Glomerular endothelial cell (primary cell): ENCODE results near the gene POC1A. TPM values are rescaled to one million over a fixed set of nuclear protein-coding genes. Genes with fewer than 3 reads are reported as not detected.

ENCODE experiments used
- DNase-seq: peaks from one replicate; pipeline ENCODE4 v3.0.0-alpha.2; 2011; ENCODE audit warnings: low read depth, low spot score; ENCODE audit errors: extremely low read depth
- total RNA-seq: library from RNA; depleted of rRNA; stranded (reverse); fragments of >200 nt; gene quantifications from 2 replicates; pipeline ENCODE4 v1.2.3, GENCODE V29; 2015

POC1A gene
- total RNA-seq, 1 donor from 2014 or later = 4.7 TPM

DNA sequence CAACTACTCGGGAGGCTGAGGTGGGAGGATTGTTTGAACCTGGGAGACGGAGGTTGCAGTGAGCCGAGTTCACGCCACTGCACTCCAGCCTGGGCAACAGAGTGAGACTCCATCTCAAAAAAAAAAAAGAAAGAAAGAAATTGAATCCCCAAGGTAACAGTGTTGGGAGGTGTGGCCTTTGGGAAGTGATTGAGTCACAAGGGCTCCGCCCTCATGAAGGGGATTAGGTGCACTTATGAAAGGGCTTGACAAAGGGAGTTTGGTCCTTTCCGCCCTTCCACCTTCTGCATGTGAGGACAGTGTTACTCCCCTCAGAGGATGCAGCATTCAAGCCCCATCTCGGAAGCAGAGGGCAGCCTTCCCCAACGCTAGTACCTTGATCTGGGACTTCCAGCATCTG, 21.3 kb downstream of the POC1A start:
- no peak for DNase-seq

DNA sequence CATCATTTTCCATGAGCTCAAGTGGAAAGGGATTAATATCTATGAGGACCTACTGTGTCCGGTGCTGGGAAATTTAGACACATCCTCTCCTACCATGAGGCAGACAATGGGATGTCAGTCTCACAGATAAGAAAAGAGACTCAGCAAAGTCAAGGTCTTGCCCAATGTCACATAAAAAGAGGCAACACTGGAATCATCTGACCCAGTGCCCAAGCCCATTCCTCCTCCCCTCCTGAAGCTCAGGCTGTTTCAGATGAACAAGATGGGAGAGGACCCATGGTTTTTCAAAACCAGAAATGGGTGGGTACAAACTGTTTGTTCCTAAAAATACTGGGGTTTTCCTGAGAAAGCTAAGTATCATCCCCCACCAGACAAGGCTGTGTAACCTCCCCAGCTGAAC, 22.2 kb downstream of the POC1A start:
- DNase-seq = no peak

- DNase-seq = no peak
Observed at GRCh38 chr3:52130966-52131622, 23.1 kb downstream of the POC1A start.

DNA sequence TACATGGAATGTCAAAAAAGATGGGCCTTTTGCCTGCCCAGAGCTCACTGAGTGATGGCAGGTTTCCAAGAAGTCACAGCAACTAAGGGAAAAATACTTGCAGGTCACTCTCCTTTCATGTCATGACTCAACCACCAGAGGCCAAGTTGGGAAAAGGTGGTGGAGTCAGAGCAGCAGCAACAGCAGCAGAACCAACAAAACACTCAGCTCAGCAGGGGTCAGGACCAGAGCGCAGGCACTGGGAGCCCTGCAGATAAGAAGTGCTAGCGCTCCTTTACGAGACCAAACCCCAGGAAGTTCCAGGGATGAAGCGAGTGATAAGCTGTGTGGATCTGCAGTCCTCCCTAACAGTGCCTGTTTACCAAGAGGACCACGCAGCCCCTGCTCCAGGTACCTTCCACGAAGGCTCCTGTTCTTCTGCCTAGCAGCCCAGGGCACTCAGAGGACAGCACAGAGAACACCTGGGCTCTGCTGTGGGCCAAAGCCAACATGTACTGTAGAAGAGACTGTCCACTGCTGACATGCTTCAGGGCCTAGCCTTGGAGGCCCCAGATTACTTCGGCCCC, 26.0 kb downstream of the POC1A start:
- no peak for DNase-seq

GRCh38 chr3:52126500-52126899, 27.7 kb downstream of the POC1A start:
- no peak for DNase-seq

DNA sequence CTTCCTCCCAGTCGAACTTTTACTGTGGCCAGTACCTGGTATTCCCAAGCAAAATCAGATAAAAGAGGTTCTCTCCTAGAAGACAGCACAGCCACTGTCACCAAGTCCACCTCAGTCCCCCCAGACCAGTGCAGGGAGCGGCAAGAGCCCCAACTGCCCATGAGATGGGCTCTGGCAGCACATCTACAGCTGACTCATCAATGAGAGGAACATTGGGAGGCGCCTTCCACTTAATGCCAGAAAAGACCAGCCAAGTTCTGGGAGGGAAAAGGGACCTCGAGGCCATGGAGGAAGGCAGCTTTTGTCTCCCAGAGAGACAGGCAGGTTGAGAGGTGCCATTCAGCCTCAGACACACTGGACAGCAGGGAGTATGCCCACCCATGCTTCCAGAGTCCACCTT, 28.2 kb downstream of the POC1A start:
- no peak for DNase-seq

- DNase-seq = no peak
Observed at GRCh38 chr3:52124766-52125165, 29.5 kb downstream of the POC1A start.

DNA sequence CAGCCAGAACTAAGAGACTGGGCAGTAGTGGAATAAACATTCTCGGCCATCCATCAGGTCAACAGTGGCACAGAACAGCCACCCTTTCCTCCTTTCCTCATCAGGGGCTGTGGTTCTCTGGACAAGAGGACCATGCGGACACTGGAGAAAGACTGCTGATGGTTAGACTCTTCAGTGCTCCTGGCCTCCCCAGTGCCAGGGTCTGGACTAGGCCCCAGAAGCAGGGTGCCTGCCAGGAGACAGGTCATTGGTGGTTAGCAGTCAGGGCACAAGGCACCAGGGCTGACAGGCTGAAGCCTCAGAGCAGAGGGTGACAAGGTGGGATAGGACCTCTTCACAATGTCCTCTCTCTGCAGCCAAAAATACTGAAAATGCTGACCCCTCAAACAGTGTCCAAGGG, 30.1 kb downstream of the POC1A start:
- DNase-seq = no peak

DNA sequence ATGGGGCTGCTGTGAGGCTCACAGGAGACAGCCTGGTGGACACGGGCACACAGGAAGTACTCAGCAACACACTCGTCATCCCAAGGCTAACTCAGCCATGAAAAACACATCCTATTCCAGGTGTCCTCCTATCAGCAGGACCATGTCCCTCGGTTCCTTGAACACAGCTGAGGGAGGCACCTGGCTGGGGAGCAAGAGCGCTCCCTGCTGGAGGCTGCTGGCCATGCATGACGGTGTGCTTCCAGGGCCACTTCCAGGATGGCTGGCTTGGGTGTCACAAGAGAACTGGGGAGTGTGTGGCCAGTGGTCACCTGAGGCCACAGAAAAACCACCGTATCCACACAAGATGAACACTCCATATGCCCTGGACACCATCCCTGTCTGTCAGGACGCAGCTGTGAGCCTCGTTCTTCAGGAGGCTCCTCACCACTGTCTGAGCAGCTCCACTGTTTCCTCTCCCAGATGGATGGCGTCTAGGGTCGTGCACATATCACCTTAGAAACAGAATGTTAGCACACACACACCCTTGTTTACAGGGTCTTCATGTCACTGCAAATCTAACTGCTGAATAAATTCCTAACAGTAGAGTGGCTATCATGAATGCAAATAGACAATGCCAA, 31.0 kb downstream of the POC1A start:
- DNase-seq = peak; percentile 37

DNA sequence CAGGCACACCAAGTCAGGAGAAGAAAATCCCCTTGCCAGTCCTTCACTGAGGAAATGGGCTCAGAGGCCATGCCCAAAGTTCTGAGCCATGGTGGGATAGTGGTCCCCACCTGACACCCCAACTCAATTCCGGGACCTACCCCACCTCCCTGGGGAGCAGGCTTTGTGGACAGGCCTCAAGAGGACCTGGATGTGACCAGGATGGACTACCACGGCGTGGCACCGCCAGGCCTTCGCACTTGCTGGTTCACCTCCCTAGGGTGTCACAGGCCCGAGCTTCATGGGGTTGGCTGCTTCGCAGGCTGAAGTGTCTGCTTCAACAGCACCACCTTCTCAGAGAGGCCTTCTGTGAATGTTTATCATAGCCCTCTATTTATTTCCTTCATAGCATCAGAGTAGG, 31.7 kb downstream of the POC1A start:
- DNase-seq = no peak

DNA sequence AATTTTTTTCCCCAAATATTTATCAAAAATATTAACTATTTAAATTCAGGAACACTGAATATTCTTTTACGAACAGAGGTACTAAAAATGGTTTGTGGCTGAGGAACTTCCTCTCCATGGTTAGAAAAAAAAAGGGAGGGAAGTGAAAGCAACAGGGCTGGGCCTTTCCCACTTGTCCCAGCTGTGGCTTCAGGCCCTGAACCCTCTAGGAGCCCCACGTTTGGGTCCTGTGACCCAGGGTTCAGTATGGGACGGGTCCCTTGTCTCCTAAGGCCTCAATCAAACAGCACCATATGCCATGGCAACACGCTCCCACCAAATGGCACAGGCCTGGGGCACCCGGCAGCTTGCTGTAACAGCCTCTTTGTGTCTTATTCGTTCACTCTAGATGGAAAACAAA, 32.4 kb downstream of the POC1A start:
- no peak for DNase-seq

DNA sequence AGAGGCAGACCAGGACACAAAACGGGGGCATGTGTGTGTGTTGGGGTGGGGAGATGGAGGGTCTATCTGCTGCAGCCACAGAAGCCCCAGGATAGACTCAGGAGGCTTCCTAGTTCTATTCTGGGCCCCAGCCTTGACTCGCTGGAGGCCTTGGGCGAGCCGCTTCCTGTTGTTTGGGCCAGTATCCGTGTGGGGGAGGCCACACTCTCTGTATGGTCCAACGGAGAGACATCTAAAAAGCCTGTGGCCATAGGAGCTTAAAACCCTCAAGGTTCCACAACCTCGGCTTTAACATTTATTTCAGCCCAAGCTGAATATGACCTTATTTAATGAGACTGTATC, 32.8 kb downstream of the POC1A start:
- DNase-seq = no peak

- DNase-seq = no peak
Observed at GRCh38 chr3:52120556-52121463, 33.4 kb downstream of the POC1A start.

- no peak for DNase-seq
Observed at GRCh38 chr3:52119826-52120225, 34.4 kb downstream of the POC1A start.

- no peak for DNase-seq
Observed at GRCh38 chr3:52119099-52119498, 35.1 kb downstream of the POC1A start.

DNA sequence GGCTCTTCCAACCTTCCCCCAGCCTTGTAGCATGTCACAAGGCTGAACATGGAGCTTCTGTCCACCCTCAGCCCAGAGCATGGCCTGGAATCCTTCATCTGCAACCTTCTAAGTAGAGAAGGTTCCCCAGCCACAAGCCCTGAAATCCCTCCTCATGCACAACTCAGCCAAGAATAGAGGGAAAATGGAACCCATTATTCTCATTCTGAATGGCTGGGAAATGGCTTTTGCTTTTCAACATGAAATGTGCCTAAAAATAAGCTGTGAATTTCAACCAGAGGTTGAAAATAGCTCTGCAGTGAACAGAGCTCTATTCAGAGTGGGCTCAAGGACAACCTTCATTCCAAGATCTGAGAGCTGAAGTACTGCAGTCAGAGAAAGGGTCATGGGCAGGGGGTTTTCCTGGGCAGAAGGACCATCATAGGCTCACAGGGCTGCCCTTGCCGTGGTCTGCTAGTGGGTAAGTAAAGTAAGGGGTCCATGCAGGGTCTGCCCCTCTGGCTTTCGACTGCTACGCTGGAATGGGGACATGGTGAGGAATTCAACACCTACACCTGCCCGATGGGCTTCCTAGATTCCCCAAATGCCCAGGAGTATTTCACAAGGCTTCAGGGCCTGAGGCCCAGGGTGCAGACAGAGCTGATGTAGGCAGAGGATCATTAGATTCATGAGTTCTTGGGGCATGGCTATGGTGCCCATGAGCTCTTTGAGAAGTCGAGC, 35.9 kb downstream of the POC1A start:
- DNase-seq = no peak

GRCh38 chr3:52117537-52117936, 36.7 kb downstream of the POC1A start:
- no peak for DNase-seq

DNA sequence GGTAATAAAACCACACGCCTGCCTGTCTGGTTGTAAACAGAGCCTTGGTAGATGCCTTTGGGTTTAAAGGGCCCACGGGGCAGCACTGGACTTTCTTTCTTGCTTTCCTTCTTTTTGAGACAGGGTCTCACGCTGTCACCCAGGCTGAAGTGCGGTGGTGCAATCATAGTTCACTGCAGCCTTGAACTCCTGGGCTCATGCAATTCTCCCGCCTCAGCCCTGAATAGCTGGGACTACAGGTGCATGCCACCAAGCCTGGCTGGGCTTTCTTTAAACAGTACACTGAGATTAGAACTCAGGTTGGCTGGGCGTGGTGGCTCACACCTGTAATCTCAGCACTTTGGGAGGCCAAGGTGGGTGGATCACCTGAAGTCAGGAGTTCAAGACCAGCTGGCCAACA, 42.2 kb downstream of the POC1A start:
- DNase-seq = no peak

DNA sequence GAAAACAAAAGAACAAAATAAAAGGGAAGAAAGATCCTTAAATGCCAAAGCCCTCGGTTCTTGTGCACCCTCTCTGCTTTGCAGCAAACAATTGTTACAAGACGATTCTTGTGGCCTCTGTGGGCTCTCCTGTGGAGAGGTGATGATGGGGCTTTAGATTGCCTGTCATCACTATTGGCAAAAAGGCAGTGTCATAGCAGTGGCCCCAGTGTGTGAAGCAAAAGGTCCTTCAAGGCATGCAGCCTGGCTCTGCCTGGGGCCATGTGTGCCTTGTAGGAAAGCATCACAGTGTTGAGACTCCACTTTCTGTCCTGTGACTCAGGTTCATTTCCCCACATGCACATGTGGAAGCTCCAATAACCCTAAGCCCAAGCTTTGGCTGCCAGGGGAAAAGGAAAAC, 43.7 kb downstream of the POC1A start:
- no peak for DNase-seq

DNA sequence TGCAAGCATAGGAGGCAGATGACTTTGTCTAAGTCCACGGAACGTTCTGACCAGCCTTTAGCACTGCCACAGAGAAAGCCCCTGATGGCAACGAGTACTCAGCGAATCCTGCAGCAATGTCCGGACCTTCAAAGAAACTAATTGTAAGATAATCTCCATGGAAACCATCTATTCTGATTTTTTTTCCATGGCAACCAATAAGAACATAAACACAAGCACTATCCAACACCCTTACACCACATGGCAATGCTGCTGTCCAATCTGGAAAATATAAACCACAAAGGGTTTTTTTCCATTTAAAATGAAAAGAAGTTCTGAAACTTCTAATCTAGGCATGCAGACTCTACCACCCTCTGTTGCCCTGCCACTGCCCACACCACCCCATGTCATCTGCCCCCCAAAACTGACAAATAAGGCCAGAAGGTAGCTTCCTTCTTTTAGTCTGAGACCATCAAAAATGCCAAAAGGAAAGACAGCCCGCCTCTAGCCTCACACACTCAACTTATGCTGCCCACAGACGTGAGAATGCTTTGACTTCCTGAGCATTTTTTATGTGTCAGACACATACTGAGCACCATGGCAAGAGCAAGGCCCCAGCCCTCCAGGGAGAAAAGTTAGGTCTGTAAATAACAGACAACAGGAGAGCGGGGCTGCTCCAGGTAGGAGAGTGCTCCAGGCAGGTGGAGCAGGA, 44.5 kb downstream of the POC1A start:
- no peak for DNase-seq
